Activated CD8-positive, alpha-beta memory T cell treated with anti-CD3 and anti-CD28 coated beads for 1 hour (primary cell): ENCODE measurements around the gene PPIP5K2.
"Not testable (repeated sequence)": the region's sequence is repeated elsewhere in the genome, so short reads cannot be mapped to it uniquely, and the experiment has no call there.

Experiments used
- DNase-seq, 2 donors: peaks; one replicate each; pipeline ENCODE4 v3.0.0-alpha.2; 2020; ENCODE audit warnings: low read depth in 1 of 2; ENCODE audit errors: extremely low read depth in 1 of 2

The PPIP5K2 gene

GRCh38 chr5:103120607-103121200 lies 603 bp downstream of the PPIP5K2 start:
- no peak for DNase-seq

DNA sequence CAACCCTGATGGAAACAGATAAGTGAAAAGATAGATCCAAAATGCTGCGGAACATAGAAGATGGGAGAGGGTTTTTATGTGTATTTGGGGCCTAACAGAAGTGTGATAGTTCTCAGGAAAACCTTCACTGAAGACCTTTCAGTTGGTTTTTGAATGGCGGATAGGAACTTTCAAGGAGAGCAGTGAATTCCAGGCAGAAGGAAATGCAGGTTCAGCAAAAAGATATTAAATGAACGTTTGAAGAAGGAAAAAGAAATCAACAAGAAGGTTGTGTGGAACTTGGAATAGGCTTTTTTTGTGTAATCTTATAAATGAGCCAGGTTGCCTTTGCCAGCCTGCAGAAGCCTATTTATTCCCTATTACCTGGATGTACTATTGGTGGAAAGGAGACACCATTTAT lies 2.1 kb downstream of the PPIP5K2 start:
- no peak for DNase-seq

- no peak for DNase-seq
Observed at GRCh38 chr5:103126557-103126956, 6.5 kb downstream of the PPIP5K2 start.

- DNase-seq: no peak
Observed at GRCh38 chr5:103127292-103127817, 7.3 kb downstream of the PPIP5K2 start.

DNA sequence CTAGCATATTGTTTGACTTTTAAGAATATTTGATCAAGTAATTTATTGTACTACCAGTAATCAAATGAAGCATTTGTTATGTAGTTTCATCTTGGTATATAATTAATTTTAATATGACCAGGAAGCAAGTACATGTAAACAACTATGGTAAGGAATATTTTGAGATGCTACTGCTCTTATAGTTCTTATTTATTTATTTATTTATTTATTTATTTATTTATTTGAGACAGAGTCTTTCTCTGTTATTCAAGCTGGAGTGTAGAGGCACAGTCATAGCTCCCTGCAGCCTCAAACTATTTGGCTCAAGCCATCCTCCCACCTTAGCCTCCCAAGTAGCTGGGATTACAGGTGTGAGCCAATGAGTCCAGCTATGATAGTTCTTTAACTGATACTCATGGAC lies 8.1 kb downstream of the PPIP5K2 start:
- DNase-seq: no peak

DNA sequence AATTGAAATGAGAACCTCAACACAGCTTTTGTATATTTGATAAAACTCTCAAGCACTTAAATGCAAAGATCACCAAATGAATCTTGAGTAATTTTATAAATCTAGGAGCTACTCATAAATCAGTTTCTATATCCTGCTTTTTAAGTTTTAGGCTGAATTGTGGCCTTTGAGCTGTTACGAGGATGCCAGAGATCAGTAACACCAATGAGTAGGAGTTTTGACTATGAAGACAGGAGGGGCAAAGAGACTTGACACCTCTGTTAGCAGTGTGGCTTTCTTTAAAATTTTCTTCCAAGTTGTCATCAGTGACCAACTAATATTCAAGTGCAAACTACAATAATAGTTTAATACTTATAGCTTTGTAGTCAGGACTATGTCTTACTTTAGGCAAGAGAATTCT lies 12.6 kb downstream of the PPIP5K2 start:
- DNase-seq: no peak

- DNase-seq: no peak
Observed at GRCh38 chr5:103133231-103133630, 13.1 kb downstream of the PPIP5K2 start.

DNA sequence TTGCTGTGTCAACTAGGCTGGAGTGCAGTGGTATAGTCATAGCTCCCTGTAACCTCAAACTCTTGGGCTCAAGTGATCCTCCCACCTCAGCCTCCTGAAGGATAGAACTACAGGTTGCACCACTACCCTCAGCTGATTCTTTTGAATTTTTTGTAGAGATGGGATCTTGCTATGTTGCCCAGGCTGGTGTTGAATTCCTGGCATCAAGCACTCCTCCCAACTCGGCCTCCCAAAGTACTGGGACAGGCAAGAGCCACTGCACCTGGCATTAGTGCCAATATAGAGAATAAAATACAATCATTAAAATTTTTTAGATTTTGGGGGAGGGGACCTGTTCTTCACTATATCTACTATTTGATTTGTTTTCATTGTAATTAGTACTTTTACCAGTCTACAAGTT lies 15.4 kb downstream of the PPIP5K2 start:
- DNase-seq: no peak

GRCh38 chr5:103138202-103138690 lies 18.1 kb downstream of the PPIP5K2 start:
- no peak for DNase-seq

DNA sequence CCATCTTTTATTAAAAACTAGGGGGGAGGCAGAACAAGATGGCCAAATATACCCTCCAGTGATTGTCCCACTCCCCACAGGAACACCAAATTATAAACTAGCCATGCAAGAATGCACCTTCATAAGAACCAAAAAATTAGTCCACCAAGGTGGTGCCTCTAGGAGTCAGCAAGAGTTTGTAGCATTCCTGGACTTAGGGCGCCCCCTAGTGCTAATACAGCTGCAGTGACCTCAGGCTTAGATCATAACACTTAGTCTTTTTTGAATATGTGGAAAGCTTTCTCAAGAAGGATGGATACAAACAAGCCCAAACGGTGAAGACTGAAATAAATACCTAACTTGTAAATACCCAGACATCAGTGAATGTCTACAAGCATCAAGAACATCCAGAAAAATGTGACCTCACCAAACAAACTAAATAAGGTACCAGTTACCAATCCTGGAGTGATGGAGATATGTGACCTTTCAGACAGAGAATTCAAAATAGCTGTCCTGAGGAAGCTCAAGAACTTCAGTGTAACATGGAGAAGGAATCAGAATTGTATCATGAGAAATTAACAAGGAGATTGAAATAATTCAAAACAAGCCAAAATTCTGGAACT lies 19.3 kb downstream of the PPIP5K2 start:
- DNase-seq: peak; percentile 54 to 69

- DNase-seq: not testable (repeated sequence)
Observed at GRCh38 chr5:103142132-103142531, 22.0 kb downstream of the PPIP5K2 start.

- no peak for DNase-seq
Observed at GRCh38 chr5:103145196-103145595, 25.1 kb downstream of the PPIP5K2 start.

- DNase-seq: no peak
Observed at GRCh38 chr5:103148213-103148612, 28.1 kb downstream of the PPIP5K2 start.

DNA sequence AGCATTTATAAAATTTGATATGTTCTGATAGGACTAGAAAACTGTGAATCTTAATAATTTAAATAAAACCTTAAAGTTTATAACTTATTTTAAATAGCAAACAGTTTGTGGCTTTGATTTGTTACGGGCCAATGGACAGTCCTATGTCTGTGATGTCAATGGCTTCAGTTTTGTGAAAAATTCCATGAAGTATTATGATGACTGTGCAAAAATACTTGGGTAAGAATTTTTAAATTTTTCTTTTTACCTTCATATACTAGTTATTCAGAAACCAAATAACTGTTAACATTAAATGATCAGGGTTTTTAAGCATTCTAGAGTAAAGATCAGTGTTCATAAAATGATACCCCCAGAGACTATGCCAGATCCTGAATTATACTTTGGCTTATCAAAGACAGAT lies 31.1 kb downstream of the PPIP5K2 start:
- no peak for DNase-seq

DNA sequence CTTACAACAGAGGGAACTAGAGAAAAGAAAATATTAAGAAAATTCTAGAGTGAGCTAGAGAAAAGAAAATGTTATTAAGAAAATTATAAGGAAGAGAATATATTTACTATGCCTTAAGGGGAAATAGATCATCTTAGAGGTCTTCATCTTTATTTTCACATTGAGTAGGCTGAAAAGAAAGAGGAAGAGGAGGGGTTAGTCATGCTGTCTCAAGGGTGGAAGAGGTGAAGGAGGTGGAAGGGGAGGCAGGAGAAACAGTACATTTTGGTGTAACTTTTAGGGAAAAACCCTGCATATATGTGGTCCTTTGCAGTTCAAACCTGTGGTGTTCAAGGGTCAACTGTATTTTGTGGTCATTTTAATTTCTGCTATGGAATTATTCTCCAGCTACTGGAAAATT lies 46.6 kb downstream of the PPIP5K2 start:
- DNase-seq: no peak

DNA sequence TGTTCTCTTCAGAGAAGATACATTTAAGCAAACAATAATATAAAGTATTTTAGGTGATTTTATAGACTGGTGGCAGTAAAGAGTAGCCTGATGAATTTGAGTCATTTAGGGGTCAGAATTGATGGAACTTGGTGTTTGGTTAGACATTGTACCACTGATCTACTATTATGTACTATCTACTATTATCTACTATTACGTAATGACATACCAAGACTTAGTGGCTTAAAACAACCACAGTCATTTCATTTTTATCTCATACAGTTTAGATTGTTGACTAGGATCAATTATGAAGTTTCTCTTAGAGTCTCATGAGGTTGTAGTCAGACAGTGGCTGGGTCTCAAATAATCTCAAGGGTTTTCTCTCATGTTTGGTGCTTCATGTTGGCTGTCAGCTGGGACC lies 54.0 kb downstream of the PPIP5K2 start:
- DNase-seq: no peak

GRCh38 chr5:103177543-103177942 lies 57.4 kb downstream of the PPIP5K2 start:
- DNase-seq: no peak

- DNase-seq: no peak
Observed at GRCh38 chr5:103178167-103178566, 58.1 kb downstream of the PPIP5K2 start.

GRCh38 chr5:103186152-103186551 lies 66.1 kb downstream of the PPIP5K2 start:
- no peak for DNase-seq

- DNase-seq: no peak
Observed at GRCh38 chr5:103188436-103188835, 68.3 kb downstream of the PPIP5K2 start.

GRCh38 chr5:103203226-103203625 lies 83.1 kb downstream of the PPIP5K2 start:
- no peak for DNase-seq

GRCh38 chr5:103204990-103205389 lies 84.9 kb downstream of the PPIP5K2 start:
- DNase-seq: not testable (repeated sequence)
